Psoas muscle (tissue), 8 donors: ENCODE measurements around the gene HK1. TPM values are rescaled to one million over a fixed set of nuclear protein-coding genes. Genes with fewer than 3 reads are reported as not detected.
"Not testable (repeated sequence)": the region's sequence is repeated elsewhere in the genome, so short reads cannot be mapped to it uniquely, and the experiment has no call there.

ENCODE experiments used
- ATAC-seq, 4 donors: fragments of 200-7000 bp; cut with Tn5 transposase; one replicate each; pipeline ENCODE4 v1.9.1; 2020; ENCODE audit warnings: moderate library complexity in 3 of 4, mild to moderate bottlenecking in 2 of 4
- DNase-seq, 2 donors: peaks; one replicate each; pipeline ENCODE4 v3.0.0-alpha.2; 2020
- H3K27ac ChIP-seq: fragments of 200-600 bp; one replicate; pipeline ENCODE4 v1.8.0; 2022
- H3K27me3 ChIP-seq, 3 donors: fragments of 200-600 bp in 1 of 3; one replicate each; pipeline versions ENCODE4 v1.6.1 to v1.8.0; 2013 to 2022; ENCODE audit warnings: low read length in 2 of 3, mild to moderate bottlenecking in 2 of 3, moderate library complexity in 1 of 3; ENCODE audit not compliant: insufficient read depth in 3 of 3
- H3K36me3 ChIP-seq, 2 donors: fragments of 200-600 bp in 1 of 2; one replicate each; pipeline versions ENCODE4 v1.6.1 to v1.8.0; 2013 to 2022; ENCODE audit warnings: low read depth in 1 of 2, mild to moderate bottlenecking in 1 of 2, moderate library complexity in 1 of 2; ENCODE audit not compliant: insufficient read depth in 1 of 2
- H3K4me1 ChIP-seq: fragments of 200-600 bp; one replicate; pipeline ENCODE4 v1.8.0; 2022
- H3K4me3 ChIP-seq: fragments of 200-600 bp; one replicate; pipeline ENCODE4 v1.8.0; 2022; ENCODE audit warnings: mild to moderate bottlenecking
- H3K9me3 ChIP-seq: fragments of 200-600 bp; one replicate; pipeline ENCODE4 v1.8.0; 2022
- CTCF ChIP-seq: fragments of 200-600 bp; IDR thresholded peaks from one replicate; pipeline ENCODE4 v1.8.0; 2022; ENCODE audit warnings: antibody characterized with exemption
- WGBS, 3 donors: extraction: QIAGEN DNeasy Blood & Tissue Kit; methylation state at CpG; one replicate each; pipeline versions ENCODE4 v1.1.6 to v1.1.7; 2013; 5-methylcytosine and 5-hydroxymethylcytosine counted together
- intact Hi-C, 2 donors: fragments of 100-400 bp; cut with DNase I; formaldehyde crosslinking; loops; one replicate each; pipeline versions ENCODE4 v1.11.0 to v1.14.2; 2022
- polyA plus RNA-seq, 3 donors: library from polyadenylated mRNA; stranded (reverse); fragments of 200-250 nt; gene quantifications; one replicate each; pipeline ENCODE4 v1.2.3, GENCODE V29; 2013
- total RNA-seq, 4 donors: library from RNA; stranded (reverse); fragmentation: NEBNext Ultra II Directional in 2 of 4; extraction: Animal tissue kit (Norgen Biotek cat#: 25700) in 2 of 4; gene quantifications; one replicate each; pipeline versions ENCODE4 v1.2.1 to v1.2.4, GENCODE V29; 2021 to 2023
- donor health status: healthy with polysubstance abuse.
- donor health status: DM: no; HTN: no; CAD: no; lungs with moderate emphysema.
- donor health status: Bipolar disorder and iron deficiency.
- donor health status: healthy.
- donor health status: DM: yes; HTN: yes; CAD: no.
- donor health status: DM: no; HTN: no; CAD: no.
- donor health status: DM: no; HTN: no; CAD: no.
- donor health status: DM: yes; HTN: yes; CAD: no.

Gene HK1
- total and polyA plus RNA-seq, 7 donors = 134 to 336 (median 254) TPM

GRCh38 chr10:69333205-69333604, 54.9 kb downstream of the HK1 start:
- Histone ChIP-seq H3K9me3 (no peaks in the 10 kb centered on the region), H3K4me1 (peaks cover 77% of the 10 kb centered on the region), H3K4me3 (peak overlapping the region; percentile 35), H3K36me3 (peaks cover 5% of the 10 kb centered on the region in 2 donors), H3K27ac (peak overlapping the region; percentile 93), H3K27me3 (no peaks in the 10 kb centered on the region)
- peak; percentile 25 for TF ChIP-seq CTCF
- 31 to 37% (median 35%) methylated on average over 3 of the region's 3 CpGs for WGBS, 3 donors
- ATAC-seq (peak; percentile 66 to 84 (median 74)), DNase-seq (peak in 1 of 2 donors; percentile 67)
- intact Hi-C loops = no loop called here

- H3K36me3 ChIP-seq, DNase-seq, H3K27me3 ChIP-seq, ATAC-seq, intact Hi-C loops, H3K9me3 ChIP-seq: not testable (repeated sequence)
- WGBS, 3 donors = 88 to 94% (median 90%) methylated on average over 9 of the region's 9 CpGs
- H3K4me3 ChIP-seq = peak overlapping the region; percentile 35
- H3K27ac ChIP-seq = peak overlapping the region; percentile 93
- peaks cover 75% of the 10 kb centered on the region for H3K4me1 ChIP-seq
Measured at GRCh38 chr10:69333865-69334301, 55.6 kb downstream of the HK1 start.

- Histone ChIP-seq H3K4me3 (no peak overlapping the region), H3K27ac (peak overlapping the region; percentile 93), H3K4me1 (peaks cover 75% of the 10 kb centered on the region), H3K36me3 (peaks cover 5% of the 10 kb centered on the region in 2 donors), H3K9me3 (no peaks in the 10 kb centered on the region), H3K27me3 (no peaks in the 10 kb centered on the region)
- no peak for TF ChIP-seq CTCF
- WGBS, 3 donors = 81 to 86% (median 82%) methylated on average over 19 of the region's 19 CpGs
- no peak for DNase-seq
- peak in 1 of 4 donors; percentile 3 for ATAC-seq
- intact Hi-C loops = no loop called here
Measured at GRCh38 chr10:69334302-69335062, 56.2 kb downstream of the HK1 start.

- TF ChIP-seq CTCF = no peak
- 46 to 61% (median 54%) methylated on average over 13 of the region's 13 CpGs for WGBS, 3 donors
- no peaks in the 10 kb centered on the region for H3K27me3 ChIP-seq
- peak in 2 of 4 donors; percentile 11 to 17 for ATAC-seq
- peaks cover 76% of the 10 kb centered on the region for H3K4me1 ChIP-seq
- H3K36me3 ChIP-seq = peaks cover 5% of the 10 kb centered on the region in 2 donors
- H3K9me3 ChIP-seq = no peaks in the 10 kb centered on the region
- peak overlapping the region; percentile 93 for H3K27ac ChIP-seq
- intact Hi-C loops = no loop called here
- DNase-seq = peak; percentile 51 to 69
- H3K4me3 ChIP-seq = no peak overlapping the region
Measured at GRCh38 chr10:69335063-69335587, 56.8 kb downstream of the HK1 start.

GRCh38 chr10:69335613-69336012, 57.3 kb downstream of the HK1 start:
- Histone ChIP-seq H3K36me3 (peaks cover under 1 to 1% of the 10 kb centered on the region in 2 donors), H3K4me3 (no peak overlapping the region), H3K9me3 (no peaks in the 10 kb centered on the region), H3K4me1 (peaks cover 76% of the 10 kb centered on the region), H3K27ac (peak overlapping the region; percentile 93), H3K27me3 (no peaks in the 10 kb centered on the region)
- DNase-seq (no peak), ATAC-seq (no peak)
- intact Hi-C loops = no loop called here
- 89 to 94% (median 93%) methylated on average over 8 of the region's 8 CpGs for WGBS, 3 donors
- TF ChIP-seq CTCF = no peak
